Activated CD4-positive, alpha-beta T cell treated with anti-CD3 and anti-CD28 coated beads, Interleukin-2, amount 50 U/mL, for 16 hours (primary cell): Measurements from ENCODE around the gene CCT5.
"Not testable (repeated sequence)": the region's sequence is repeated elsewhere in the genome, so short reads cannot be mapped to it uniquely, and the experiment has no call there.

Experiments
- DNase-seq: peaks from one replicate; pipeline ENCODE4 v3.0.0-alpha.2; 2020

Gene CCT5

DNA sequence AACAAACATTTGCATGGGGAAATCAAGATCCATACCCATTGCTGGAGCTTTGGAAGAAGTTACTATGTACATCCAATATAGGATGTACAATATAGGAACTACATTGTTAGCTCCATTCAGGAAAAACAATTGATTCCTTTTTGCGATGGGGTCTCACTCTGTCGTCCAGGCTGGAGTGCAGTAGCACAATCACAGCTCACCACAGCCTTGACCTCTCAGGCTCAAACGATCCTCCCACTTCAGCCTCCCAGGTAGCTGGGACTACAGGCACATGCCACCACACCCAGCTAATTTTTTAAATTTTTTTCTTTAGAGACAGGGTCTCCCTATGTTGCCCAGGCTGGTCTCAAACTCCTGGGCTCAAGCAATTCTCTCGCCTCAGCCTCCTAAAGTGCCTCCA lies 2.9 kb upstream of the CCT5 start:
- DNase-seq, result not testable (repeated sequence)

DNA sequence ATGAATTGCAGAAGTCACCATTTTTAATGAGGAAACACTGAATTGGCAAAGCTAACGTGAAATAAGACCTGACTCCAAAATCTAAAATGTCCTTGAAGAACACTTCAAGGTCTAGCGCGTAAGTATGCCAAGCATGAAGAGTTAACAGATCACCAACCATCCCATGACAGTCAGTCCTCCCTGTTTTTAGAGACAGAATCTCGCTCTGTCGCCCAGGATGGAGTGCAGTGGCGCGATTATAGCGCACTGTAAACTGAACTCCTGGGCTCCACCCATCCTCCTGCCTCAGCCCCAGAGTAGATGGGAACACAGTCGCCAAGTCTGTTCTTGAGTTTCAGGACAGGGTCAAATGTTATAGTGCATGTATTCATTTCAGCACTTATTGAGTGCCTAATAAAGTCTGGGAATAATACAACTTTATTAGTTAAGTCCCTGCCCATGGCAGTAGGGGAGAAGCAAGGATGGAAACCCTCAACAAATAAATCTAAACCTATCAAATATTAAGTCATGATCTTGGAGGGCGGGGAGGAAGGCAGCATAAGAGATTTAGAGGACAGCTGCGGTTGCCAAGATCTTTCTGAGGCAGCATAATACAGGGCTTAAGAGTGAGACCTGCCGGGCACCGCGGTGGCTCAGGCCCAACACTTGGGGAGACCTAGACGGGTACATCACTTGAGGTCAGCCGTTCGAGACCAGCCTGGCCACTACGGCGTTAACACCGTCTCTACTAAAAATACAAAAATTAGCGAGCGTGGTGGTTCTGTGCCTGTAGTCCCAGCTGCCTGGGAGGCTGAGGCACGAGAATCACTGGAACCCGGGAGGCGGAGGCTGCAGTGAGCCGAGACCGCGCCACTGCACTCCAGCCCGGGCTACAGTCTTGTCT lies 1.5 kb upstream of the CCT5 start:
- DNase-seq, result no peak

DNA sequence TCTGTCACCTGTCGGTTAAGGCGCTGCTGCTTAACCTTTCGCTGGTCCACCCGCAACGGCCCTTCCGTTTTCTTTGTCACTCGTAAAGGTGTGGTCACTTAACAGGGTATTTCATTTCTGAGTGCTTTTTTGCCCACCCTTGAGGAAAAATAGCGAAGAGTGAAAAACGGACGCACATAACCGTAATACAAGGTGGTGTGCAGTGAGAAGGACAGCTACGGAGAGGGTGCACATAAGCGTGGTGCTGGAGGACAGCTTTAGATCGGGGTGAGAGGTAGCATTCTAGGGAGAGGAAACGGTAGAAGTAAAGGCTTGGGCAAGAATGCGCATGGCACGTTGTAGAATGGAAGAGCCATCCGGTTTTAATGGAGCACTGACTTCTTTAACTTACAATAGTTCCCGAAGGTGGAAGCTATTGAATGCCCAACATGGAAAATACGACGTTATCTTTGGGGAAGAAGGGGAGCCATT lies 761 bp downstream of the CCT5 start:
- no peak for DNase-seq

DNA sequence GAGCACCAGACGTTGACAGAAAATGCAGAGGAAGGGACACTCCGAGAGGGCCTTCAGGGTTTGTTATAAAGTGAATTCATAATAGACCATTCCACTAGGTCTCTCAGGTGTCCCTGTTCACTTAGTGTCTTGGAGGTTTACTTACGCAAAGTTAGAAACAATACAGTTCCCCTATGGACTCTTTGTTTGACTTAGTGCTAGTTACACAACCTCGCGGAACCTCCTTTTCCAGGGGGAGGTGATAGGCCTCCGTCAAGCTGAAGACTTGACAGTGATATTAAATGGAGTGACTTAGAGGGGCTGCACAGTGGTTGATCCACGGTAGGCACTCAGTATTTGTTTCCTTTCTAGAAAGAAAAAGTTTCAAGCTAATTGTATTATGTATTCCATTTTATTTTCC lies 1.3 kb downstream of the CCT5 start:
- DNase-seq, result no peak

DNA sequence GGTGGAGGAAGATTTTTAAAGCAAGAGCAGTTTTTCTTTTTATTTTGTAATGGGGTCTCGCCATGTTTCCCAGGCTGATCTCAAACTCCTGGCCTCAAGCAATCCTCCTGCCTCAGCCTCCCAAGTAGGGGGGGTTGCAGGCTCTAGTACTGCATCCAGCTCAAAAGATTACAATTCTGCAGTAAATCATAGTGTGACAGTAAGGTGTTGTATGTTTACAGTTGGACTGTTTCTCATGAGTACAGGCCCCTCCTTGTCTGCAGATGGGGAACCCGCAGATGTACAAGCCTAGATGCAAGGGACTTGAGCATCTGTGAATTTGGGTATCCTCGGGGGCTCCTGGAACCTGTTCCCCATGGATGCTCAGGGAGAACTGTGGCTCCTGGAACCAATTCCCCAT lies 3.3 kb downstream of the CCT5 start:
- DNase-seq, result no peak

DNA sequence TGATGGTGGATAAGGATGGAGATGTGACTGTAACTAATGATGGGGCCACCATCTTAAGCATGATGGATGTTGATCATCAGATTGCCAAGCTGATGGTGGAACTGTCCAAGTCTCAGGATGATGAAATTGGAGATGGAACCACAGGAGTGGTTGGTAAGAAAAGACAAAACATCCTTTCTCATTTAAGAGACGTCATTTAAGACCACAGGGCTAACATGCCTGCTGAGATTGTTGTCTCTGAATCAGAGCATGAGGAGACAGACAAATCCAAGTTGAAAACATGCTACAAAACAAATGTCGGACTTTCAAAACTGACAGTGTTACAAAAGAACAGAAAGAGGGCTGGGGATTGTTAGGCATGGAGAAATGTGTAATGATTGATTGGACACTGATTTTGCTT lies 4.6 kb downstream of the CCT5 start:
- no peak for DNase-seq

DNA sequence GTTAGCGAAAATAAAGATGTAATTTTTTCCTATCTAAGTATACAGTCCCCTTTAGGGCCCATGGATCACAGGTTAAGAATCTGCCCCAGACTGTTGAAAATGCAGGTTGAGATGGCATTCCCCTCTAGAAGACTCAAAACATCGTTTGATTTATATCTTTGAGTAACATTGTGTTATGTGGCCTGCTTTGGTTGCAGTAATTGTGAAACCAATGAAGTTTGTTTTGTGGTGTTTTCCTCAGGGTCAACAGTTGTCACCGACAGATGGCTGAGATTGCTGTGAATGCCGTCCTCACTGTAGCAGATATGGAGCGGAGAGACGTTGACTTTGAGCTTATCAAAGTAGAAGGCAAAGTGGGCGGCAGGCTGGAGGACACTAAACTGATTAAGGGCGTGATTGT lies 7.8 kb downstream of the CCT5 start:
- DNase-seq, result peak; percentile 27

DNA sequence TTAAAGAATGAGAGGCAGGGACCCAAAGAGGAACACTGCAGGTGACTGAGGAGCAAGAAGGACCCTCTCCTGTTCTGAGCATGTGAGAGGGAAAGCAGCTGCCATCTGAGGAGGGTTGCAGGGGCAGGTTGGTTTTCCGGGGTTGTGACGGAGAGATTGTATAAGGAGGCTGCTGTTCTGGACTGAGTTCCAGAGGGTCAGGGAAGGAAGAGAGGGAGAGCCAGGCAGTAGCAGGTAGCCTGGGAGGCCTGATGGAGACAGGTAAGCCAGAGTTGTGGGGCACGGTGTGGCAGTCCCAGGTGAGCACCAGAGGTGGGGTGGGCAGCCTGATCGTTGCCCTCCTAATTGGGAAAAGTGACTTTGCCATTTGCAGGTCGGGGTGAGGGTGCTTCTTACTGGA lies 9.8 kb downstream of the CCT5 start:
- DNase-seq, result no peak

DNA sequence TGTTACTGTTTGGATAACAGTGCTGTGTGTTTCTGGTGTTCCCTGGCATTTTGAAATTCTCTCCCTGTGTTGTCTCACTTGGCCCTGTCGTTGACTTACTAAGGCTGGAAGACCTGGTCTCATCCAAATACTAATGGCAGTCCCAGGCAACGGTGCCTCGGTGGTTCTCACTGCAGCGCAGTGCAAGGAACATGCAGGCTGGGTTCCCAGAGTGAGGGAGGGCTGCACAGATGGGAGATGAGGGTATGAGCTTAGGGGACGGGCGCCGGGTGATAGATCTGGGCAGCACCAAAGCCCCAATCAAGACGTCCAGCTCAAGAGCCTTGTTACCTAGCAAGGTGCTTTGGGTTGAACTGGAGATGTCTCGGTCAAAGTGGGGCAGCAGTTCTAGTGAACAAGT lies 11.0 kb downstream of the CCT5 start:
- DNase-seq, result no peak

DNA sequence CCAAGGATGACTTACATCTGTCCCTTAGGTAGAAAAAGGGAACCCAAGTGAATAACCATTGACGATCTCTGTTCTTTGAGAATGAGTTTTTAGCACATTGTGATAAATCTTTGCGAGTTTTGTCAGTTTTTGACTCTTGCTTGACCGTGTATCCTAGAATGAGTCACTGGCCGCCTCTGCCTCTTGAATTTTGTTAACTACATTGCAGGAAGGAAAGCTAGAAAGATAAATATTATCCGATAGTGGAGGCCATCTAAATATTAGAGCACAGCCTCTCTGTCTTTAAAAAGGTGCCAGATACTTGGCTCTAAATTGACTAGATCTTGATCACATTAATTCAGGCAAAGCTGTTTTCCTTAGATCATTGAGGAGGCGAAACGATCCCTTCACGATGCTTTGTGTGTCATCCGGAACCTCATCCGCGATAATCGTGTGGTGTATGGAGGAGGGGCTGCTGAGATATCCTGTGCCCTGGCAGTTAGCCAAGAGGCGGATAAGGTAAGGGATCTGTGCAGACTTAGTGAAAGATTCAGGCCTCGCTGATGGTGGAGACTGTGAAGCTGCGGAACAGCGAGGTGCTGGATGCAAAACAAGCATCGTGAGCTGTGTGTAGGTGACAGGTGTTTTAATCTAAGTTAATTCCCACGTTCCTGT lies 12.2 kb downstream of the CCT5 start:
- DNase-seq, result no peak

DNA sequence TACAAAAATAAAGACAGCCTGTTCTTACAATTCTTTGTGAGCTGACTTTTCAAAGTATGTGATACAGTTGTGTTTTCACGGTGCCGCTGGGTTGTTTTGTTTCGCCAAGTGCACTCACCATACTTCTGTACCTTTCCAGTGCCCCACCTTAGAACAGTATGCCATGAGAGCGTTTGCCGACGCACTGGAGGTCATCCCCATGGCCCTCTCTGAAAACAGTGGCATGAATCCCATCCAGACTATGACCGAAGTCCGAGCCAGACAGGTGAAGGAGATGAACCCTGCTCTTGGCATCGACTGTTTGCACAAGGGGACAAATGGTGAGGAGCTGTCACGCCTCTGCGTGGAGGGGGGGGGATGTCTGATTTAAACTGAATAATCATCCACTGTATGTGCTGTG lies 12.9 kb downstream of the CCT5 start:
- no peak for DNase-seq

DNA sequence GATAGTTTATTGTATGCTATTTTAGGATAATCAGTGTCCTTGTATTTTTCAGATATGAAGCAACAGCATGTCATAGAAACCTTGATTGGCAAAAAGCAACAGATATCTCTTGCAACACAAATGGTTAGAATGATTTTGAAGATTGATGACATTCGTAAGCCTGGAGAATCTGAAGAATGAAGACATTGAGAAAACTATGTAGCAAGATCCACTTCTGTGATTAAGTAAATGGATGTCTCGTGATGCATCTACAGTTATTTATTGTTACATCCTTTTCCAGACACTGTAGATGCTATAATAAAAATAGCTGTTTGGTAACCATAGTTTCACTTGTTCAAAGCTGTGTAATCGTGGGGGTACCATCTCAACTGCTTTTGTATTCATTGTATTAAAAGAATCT lies 14.5 kb downstream of the CCT5 start:
- no peak for DNase-seq

DNA sequence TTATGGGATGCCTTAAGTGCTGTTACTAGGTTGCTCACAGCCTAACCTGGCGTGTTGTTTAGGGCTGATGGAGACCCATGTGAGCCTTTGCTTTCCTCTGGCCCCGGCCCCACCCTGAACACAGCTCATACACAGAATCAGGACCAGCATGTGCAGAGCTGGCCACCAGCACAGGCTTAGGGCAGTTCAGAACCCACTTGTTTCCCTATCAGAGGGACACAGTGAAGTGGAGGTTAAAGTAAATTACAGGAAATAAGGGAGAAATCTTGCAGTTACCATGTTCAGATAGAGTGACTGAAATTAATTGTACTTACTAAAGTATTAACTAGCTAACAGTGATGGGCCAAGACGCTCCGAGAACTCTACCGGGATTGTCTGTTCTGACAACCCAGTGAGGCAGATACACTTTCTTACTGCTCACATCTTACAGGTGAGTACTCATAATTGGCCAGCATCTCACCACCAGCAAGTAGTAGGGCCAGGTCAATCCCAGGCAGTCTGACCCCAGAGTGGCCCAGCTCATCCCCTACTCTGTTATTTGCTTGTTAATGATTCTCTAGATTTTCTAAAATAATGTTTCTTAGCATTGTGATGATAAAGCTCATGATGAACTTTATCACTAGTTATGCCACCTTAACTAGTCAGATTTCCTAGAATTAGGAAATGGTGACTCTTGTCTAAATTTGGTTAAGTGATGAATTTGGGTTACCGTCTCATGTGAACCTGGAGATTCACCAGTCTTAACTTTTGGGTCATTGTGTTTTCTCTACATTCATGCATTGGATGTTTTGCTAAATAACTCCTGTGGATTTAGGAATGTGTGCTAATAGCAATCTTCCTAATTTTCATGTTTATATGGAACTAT lies 15.4 kb downstream of the CCT5 start:
- no peak for DNase-seq

DNA sequence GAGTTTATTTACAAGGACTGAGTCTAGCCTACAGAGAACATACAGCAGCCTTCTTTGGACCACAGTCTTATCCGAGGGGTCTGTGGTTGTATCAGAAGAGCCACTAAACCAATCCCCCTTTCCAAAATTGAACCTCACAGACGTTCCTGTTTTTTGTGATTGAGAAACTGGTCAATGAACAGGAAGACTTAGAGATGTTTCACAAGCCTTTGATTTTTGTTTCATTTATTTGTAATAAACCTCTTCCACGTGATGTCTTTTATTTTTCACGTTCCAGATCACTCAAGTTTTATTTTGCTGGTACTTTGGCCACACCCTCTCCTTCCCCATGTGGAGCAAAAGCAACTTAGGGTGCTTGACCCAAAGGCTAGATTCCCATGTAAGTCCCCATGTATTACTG lies 16.1 kb downstream of the CCT5 start:
- no peak for DNase-seq

DNA sequence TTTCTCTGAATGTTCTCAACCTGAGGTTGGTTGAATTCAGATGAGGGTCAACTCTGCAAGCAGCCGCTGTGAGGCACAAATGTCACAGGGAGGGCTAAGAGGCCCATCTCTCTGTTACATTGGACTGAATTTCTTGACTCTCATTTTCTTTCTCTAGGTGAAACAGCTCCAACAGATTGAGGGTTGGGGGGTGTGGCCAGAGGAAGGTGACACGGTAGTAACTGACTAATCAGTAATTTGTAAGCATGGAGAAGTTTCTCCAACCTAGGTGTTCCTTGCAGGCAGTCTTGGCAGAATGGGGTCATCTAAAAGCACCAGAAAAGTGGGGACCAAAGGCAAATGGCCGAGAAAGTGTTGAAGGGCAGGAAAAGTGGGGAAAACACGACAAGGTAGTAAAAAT lies 16.8 kb downstream of the CCT5 start:
- no peak for DNase-seq

DNA sequence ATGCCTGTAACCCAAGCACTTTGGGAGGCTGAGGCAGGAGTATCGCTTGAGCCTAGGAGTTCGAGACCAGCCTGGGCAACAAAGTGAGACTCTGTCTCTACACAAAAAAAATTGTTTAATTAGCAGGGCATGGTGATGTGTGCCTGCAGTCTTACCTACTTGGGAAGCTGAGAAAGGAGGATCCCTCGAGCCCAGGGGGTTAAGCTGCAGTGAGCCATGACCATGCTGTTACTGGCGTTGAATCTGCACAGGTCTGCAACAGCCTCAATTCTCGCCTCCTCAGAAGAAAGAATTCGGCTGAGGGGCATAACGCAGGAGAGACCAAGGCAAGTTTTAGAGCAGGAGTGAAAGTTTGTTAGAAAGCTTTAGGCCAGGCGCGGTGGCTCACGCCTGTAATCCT lies 18.0 kb downstream of the CCT5 start:
- DNase-seq, result no peak

DNA sequence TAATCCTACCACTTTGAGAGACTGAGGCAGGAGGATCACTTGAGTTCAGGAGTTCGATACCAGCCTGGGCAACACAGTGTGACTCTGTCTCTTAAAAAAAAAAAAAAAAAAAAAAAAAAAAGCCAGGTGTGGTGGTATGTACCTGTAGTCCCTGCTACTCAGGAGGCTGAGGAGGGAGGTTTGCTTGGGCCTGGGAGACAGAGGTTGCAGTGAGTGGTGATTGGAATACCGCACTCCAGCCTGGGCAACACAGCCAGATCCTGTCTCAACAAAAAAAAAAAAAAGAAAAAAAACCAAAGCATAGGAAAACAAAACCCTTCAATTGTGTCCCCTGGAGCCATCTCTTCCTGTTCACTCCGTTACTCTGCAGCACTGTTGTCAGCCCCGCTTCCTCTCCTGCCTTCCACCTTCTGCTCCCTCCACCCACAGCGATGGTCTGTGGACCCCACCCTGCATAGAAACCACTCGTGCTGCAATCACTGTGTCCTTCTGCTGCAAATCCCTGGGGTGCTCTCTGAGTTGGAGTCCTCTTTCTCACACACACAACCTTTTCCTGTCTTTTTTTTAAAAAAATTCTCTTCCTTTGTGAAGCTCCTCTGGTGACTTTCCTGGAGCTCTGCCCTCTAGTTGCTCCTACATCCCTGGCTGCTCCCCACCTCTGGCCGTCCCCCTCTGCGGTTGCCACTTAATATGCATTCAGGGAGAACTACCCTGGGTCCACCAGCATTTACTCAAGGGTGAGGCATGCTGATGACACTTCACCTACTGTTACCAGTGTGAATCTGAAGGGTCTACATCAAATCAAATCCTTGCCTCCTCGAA lies 22.2 kb downstream of the CCT5 start:
- DNase-seq, result no peak

DNA sequence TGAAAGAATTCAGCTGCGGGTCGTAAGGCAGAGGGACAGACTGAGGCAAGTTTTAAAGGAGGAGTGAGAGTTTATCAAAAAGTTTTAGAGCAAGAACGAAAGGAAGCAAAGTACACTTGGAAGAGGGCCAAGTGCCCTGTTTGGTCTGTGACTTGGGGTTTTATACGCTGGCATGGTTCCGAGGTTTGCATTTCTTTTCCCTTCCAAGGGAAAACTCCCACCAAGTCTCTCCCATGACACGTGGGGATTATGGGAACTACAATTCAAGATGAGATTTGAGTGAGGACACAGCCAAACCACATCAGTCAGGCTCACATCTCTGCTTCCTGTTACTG lies 22.8 kb downstream of the CCT5 start:
- DNase-seq, result not testable (repeated sequence)

DNA sequence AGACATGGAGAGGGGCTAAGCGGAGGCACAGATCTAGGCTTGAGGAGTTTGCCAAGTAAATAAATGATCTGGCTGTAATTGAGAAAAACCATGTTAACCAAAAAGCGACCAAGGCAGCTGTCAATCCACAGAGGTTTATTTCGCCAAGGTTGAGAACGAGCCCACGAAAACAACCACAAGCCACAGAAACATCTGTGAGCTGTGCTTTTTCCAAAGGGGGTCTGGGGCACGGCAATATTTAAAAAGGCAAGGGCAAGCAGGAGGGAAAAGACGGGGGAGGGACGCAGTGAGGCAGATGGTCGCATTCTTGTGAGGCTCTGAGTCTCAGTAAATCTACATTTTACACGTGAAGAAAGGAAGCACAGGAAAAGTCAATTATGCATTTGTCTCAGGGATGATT lies 25.4 kb downstream of the CCT5 start:
- no peak for DNase-seq

DNA sequence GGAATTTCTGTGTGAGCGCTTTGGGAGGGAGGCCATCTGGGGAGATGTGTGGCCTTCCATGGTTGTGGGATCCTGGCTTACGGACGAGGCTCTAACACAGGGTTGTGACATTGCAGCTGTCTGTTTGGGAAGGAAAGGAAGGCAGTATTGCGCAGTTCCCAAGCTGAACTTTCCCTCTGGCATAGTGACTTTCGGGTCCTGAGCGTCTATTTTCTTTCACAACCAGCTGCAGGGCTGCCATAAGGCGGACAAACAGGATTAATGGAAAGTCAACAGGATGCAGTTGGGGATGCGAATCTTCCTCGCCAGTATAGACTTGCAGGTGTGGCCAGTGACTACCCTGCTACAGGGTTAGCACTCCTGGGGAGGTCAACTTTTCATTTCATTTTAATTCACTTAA lies 25.9 kb downstream of the CCT5 start:
- no peak for DNase-seq

DNA sequence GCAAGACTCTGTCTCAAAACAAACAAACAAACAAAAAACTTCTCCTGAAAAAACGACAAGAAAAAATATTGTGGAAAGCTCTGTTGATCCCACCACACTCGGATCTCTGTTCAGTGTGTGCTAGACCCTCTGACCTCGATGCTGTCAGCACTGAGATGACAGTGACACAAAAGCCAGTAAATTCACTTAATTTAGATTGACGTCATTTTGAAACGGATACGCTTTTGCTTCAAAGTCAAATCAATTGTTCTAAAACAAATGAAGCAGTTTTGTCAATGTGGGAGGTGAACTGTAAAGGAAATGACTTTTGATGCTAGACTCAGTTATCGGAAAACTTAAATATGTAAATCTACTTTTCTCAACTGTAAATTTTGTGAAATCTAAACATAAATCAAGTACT lies 26.6 kb downstream of the CCT5 start:
- DNase-seq, result no peak

DNA sequence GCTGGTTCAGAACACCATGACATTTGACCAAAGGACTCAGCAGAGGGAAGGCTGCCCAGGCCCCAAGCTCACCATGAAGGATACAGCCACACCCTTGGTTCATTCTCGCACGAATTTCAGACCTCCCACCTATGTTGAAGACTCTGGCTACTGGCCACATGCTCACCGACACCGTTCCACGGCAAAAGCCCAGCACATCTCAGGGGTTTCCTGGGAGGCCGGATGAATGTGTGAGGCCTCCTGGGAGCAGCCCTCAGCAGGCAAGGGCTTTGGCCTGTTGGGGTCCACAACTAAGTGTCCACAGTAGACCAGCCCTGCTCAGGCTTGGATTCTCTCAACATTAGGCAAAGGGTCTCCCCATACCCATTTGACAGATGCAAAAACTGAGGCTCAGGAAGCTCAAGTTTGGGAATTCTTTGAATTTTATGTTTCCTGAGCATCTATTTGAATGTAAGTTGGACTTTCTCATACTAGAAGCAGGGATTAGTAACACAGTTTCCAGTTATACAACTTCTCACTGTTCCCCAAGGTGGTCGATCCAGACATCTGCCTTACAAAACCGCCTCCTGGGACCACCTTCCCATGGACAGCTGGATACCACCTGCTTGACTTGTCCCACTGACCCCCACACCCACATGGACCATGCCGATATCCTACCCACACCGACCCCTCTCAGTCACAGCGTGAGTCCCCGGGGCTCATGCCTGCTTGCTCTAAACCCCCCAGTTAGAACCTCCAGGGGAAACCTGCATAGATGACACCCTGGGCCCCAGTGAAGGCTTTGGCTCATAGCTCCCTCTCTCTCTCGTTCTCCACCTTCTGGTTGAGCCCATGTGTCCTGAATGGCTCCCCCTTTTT lies 27.9 kb downstream of the CCT5 start:
- DNase-seq, result no peak
